CD14-positive monocyte (primary cell): ENCODE data around the gene TCTN1. TPM values are rescaled to one million over a fixed set of nuclear protein-coding genes. Genes with fewer than 3 reads are reported as not detected.

ENCODE experiments used
- DNase-seq, 3 donors: peaks; one replicate each; pipeline ENCODE4 v3.0.0-alpha.2; 2011 to 2022
- H2AFZ ChIP-seq: 2 replicates; pipeline ENCODE4 v1.6.0; 2012; ENCODE audit warnings: mild to moderate bottlenecking, low read depth, low read length, inconsistent platforms; ENCODE audit not compliant: insufficient read depth, poor library complexity, severe bottlenecking
- H3K27ac ChIP-seq, 2 donors: 1 replicate in 1 of 2; 2 replicates in 1 of 2; pipeline ENCODE4 v1.5.1; 2012 to 2013; ENCODE audit warnings: low read length in 2 of 2, control low read depth in 1 of 2, inconsistent platforms in 1 of 2, low read depth in 1 of 2, mild to moderate bottlenecking in 1 of 2
- H3K27me3 ChIP-seq, 2 donors: one replicate each; pipeline versions ENCODE4 v1.6.0 to v1.6.1; 2011 to 2013; ENCODE audit warnings: low read length in 2 of 2; ENCODE audit not compliant: control insufficient read depth in 2 of 2, insufficient read depth in 2 of 2
- H3K36me3 ChIP-seq, 2 donors: replicated peaks in 1 of 2; 1 replicate in 1 of 2; 2 replicates in 1 of 2; pipeline versions ENCODE4 v1.5.1 to v1.6.1; 2012 to 2013; ENCODE audit warnings: low read length in 2 of 2, control low read depth in 1 of 2, inconsistent platforms in 1 of 2, mild to moderate bottlenecking in 1 of 2; ENCODE audit not compliant: insufficient read depth in 2 of 2, control insufficient read depth in 1 of 2
- H3K4me1 ChIP-seq, 2 donors: 1 replicate in 1 of 2; 2 replicates in 1 of 2; pipeline versions ENCODE4 v1.5.1 to v1.6.1; 2012 to 2013; ENCODE audit warnings: low read length in 2 of 2, control low read depth in 1 of 2, inconsistent platforms in 1 of 2, mild to moderate bottlenecking in 1 of 2, moderate library complexity in 1 of 2; ENCODE audit not compliant: insufficient read depth in 2 of 2, control insufficient read depth in 1 of 2
- H3K4me2 ChIP-seq: replicated peaks from 2 replicates; pipeline ENCODE3; 2012; ENCODE audit warnings: low read length, moderate library complexity, mild to moderate bottlenecking; ENCODE audit not compliant: poor library complexity, severe bottlenecking; ENCODE audit errors: extremely low read depth
- H3K4me3 ChIP-seq, 3 experiments: fragments of 200-600 bp in 1 of 3; sonication (generic) in 1 of 3; replicated peaks in 1 of 3; 1 replicate in 2 of 3; 2 replicates in 1 of 3; pipeline ENCODE4 v1.5.1; 2011 to 2013; ENCODE audit warnings: low read length in 3 of 3, mild to moderate bottlenecking in 3 of 3, control low read depth in 2 of 3, low read depth in 2 of 3, inconsistent platforms in 1 of 3, moderate library complexity in 1 of 3
- H3K79me2 ChIP-seq: 2 replicates; pipeline ENCODE4 v1.6.0; 2012; ENCODE audit warnings: mild to moderate bottlenecking, control low read depth, inconsistent platforms, low read length, moderate library complexity; ENCODE audit not compliant: insufficient read depth
- H3K9ac ChIP-seq: 2 replicates; pipeline ENCODE4 v1.6.0; 2017; ENCODE audit warnings: low read length, mild to moderate bottlenecking; ENCODE audit not compliant: insufficient read depth, poor library complexity, severe bottlenecking
- H3K9me3 ChIP-seq, 2 donors: replicated peaks in 1 of 2; 1 replicate in 1 of 2; 2 replicates in 1 of 2; pipeline versions ENCODE4 v1.5.1 to v1.6.1; 2012 to 2013; ENCODE audit warnings: low read length in 2 of 2, control low read depth in 1 of 2; ENCODE audit not compliant: control insufficient read depth in 1 of 2, insufficient read depth in 1 of 2
- H4K20me1 ChIP-seq: 2 replicates; pipeline ENCODE4 v1.6.0; 2012; ENCODE audit warnings: mild to moderate bottlenecking, low read length, control low read depth, moderate library complexity; ENCODE audit not compliant: insufficient read depth
- H3K27ac Mint-ChIP-seq, 7 donors: one replicate each; pipeline ENCODE4 v1.8.0; 2020; ENCODE audit warnings: mild to moderate bottlenecking in 7 of 7, mixed read lengths in 7 of 7, moderate library complexity in 6 of 7, inconsistent platforms in 2 of 7
- H3K27me3 Mint-ChIP-seq, 3 donors: one replicate each; pipeline ENCODE4 v1.8.0; 2021 to 2022; ENCODE audit warnings: low read depth in 3 of 3, mild to moderate bottlenecking in 3 of 3, mixed read lengths in 3 of 3, moderate library complexity in 3 of 3, inconsistent platforms in 1 of 3
- H3K36me3 Mint-ChIP-seq, 2 donors: one replicate each; pipeline ENCODE4 v1.8.0; 2020; ENCODE audit warnings: mixed read lengths in 2 of 2, inconsistent platforms in 1 of 2, mild to moderate bottlenecking in 1 of 2
- H3K4me1 Mint-ChIP-seq: one replicate; pipeline ENCODE4 v1.8.0; 2020; ENCODE audit warnings: mild to moderate bottlenecking, mixed read lengths
- H3K4me3 Mint-ChIP-seq, 2 donors: one replicate each; pipeline ENCODE4 v1.8.0; 2020; ENCODE audit warnings: mild to moderate bottlenecking in 2 of 2, mixed read lengths in 2 of 2, moderate library complexity in 1 of 2
- H3K9me3 Mint-ChIP-seq, 7 donors: one replicate each; pipeline ENCODE4 v1.8.0; 2020 to 2022; ENCODE audit warnings: mixed read lengths in 7 of 7, mild to moderate bottlenecking in 6 of 7, moderate library complexity in 6 of 7, inconsistent platforms in 2 of 7
- CTCF ChIP-seq: fragments of 200-600 bp; IDR thresholded peaks from one replicate; pipeline ENCODE4 v1.8.0; 2022; ENCODE audit warnings: antibody characterized with exemption, mild to moderate bottlenecking
- WGBS: methylation state at CpG from one replicate; pipeline ENCODE4 v1.1.5; 2013; ENCODE audit warnings: missing lambda C conversion rate; ENCODE audit not compliant: insufficient coverage; 5-methylcytosine and 5-hydroxymethylcytosine counted together
- intact Hi-C, 2 donors: fragments of 100-400 bp; cut with micrococcal nuclease; formaldehyde crosslinking; loops; one replicate each; pipeline versions ENCODE4 v1.15.0 to v1.15.1; 2023
- polyA plus RNA-seq, 3 donors: library from polyadenylated mRNA; depleted of rRNA in 1 of 3; unstranded in 2 of 3; stranded (reverse) in 1 of 3; fragments of 300-500 nt in 2 of 3; fragments of >200 nt in 1 of 3; fragmentation: Illumina TruSeq in 2 of 3; gene quantifications; 1 replicate in 2 of 3; 2 replicates in 1 of 3; pipeline ENCODE4 v1.2.3, GENCODE V29; 2012 to 2021

TCTN1 gene
- polyA plus RNA-seq, 3 donors, result 4.0 to 6.1 (median 4.5) TPM

GRCh38 chr12:110640275-110641025 is 26.5 kb downstream of the TCTN1 start:
- Histone ChIP-seq H3K4me3 (no peak overlapping the region), H3K27ac (peak overlapping the region in 1 of 2 donors; percentile 63), H4K20me1 (no peaks in the 10 kb centered on the region), H3K27me3 (no peaks in the 10 kb centered on the region), H3K4me2 (no peak overlapping the region), H3K79me2 (no peaks in the 10 kb centered on the region), H3K9me3 (no peaks in the 10 kb centered on the region), H3K4me1 (peaks cover 27 to 38% of the 10 kb centered on the region in 2 donors), H2AFZ (no peak overlapping the region), H3K36me3 (peaks cover 1 to 5% of the 10 kb centered on the region in 2 donors), H3K9ac (peak overlapping the region; percentile 10)
- WGBS, result 95% methylated on average over 8 of the region's 15 CpGs
- Mint-ChIP-seq H3K27ac (peak overlapping the region in 3 of 7 donors; percentile 39 to 46 (median 43)), H3K9me3 (peaks cover 0 to 4% (median 0%) of the 10 kb centered on the region in 7 donors), H3K4me3 (no peak overlapping the region), H3K4me1 (peaks cover 56% of the 10 kb centered on the region), H3K36me3 (peaks cover 5 to 10% of the 10 kb centered on the region in 2 donors), H3K27me3 (peaks cover 0 to 7% (median 4%) of the 10 kb centered on the region in 3 donors)
- intact Hi-C loops, result no loop called here
- no peak for DNase-seq
- no peak for TF ChIP-seq CTCF

GRCh38 chr12:110641521-110641920 is 27.6 kb downstream of the TCTN1 start:
- Histone ChIP-seq H3K79me2 (no peaks in the 10 kb centered on the region), H3K9me3 (no peaks in the 10 kb centered on the region), H3K27me3 (no peaks in the 10 kb centered on the region), H3K4me1 (peaks cover 27 to 38% of the 10 kb centered on the region in 2 donors), H3K36me3 (peaks cover 11 to 16% of the 10 kb centered on the region in 2 donors), H4K20me1 (no peaks in the 10 kb centered on the region), H2AFZ (no peak overlapping the region), H3K27ac (no peak overlapping the region), H3K9ac (peak overlapping the region; percentile 10), H3K4me2 (no peak overlapping the region), H3K4me3 (no peak overlapping the region)
- Mint-ChIP-seq H3K36me3 (peaks cover 14 to 20% of the 10 kb centered on the region in 2 donors), H3K9me3 (peaks cover 0 to 4% (median 0%) of the 10 kb centered on the region in 7 donors), H3K4me3 (no peak overlapping the region), H3K27me3 (peaks cover 0 to 7% (median 4%) of the 10 kb centered on the region in 3 donors), H3K4me1 (peaks cover 50% of the 10 kb centered on the region), H3K27ac (no peak overlapping the region)
- no peak for DNase-seq
- no peak for TF ChIP-seq CTCF
- intact Hi-C loops, result no loop called here
- WGBS, result 67% methylated on average over 1 of the region's 7 CpGs
